HG03378 (cell line): Measurements from ENCODE around the gene HHIPL1.

Experiments used
- ATAC-seq: cut with Tn5 transposase; IDR thresholded peaks from one replicate; pipeline ENCODE4 v1.9.1; 2021; ENCODE audit warnings: mild to moderate bottlenecking, moderate library complexity; ENCODE audit not compliant: unreplicated experiment

Gene HHIPL1

DNA sequence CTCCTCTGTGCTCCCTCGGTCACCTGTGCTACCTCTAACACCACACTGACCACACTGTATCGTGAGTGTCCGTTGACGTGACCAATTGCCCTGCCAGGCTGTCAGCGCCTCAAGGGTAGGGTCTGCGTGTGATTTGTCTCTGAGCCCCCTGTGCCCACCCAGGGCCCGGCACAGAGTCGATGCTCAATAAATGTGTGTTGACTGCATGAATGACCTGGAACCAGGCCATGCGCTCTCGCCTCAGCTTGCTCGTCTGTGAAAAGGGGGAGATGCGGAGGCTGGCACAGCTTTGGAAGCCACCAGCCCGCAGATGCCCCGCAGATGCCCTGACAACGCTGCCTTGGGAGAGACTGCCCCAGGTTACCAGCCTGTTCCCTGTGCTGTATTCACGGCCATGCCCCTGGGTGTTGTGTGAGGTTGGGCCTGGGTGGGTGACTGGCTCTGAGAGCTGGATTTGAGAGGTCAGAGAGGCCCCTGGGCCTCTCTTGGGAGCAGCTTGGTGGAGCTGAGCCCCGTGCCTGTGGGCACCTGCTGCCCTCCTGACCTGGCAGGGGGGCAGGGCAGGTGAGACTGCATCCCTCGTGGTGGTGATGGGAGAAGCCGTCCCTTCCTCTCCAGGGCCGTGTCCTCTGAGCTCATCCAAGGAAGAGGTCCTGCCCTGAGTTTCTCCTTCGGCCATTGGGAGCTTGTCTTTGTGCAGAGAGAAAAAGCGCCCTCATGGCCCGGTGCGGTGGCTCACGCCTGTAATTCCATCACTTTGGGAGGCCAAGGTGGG is 82.4 kb downstream of the HHIPL1 start:
- no peak for ATAC-seq

GRCh38 chr14:99728231-99728920 is 83.4 kb downstream of the HHIPL1 start:
- ATAC-seq: no peak

DNA sequence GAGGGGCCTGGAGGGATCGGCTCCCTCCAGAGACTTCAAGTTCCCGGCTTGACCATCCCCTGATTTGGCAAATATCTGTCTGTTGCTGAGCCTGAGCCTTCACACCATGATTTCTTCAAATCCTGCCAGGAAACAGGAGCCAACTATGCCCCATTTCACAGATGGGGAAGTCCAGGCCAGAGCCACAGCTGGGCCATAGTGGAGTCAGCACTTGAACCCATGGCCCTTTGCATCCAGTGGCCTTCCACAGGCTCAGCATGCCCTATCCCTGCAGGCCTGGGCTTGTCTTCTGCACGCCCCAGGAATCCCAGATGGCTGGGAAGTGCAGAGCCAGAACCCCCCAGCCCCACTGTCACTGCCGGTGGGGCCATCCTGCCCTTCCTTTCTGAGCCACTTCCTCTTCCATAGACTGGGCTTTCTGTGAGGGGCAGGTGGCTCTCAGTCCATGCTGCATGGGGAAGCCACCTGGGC is 84.1 kb downstream of the HHIPL1 start:
- ATAC-seq: no peak
